ENCODE data around the gene ACR. TPM values are rescaled to one million over a fixed set of nuclear protein-coding genes. Genes with fewer than 3 reads are reported as not detected.

The ACR gene
- total RNA-seq, 4 donors from 2014 or later = not detected

- no peak for TF ChIP-seq POLR2AphosphoS5 (IDR thresholded peaks at IDR 0.05)
- TF ChIP-seq EP300 (IDR thresholded peaks at IDR 0.05) = no peak
- no peak for TF ChIP-seq POLR2A (IDR thresholded peaks at IDR 0.05)
- no peak for TF ChIP-seq CTCF (IDR thresholded peaks at IDR 0.05)
- no peak for DNase-seq (ENCODE audit: low spot score in 2 of 2)
- H3K4me3 ChIP-seq = no peak overlapping the region
- H3K4me1 ChIP-seq = peaks cover 18% of the 10 kb centered on the region
- no peaks in the 10 kb centered on the region for H3K9me3 ChIP-seq
- H3K36me3 ChIP-seq = no peaks in the 10 kb centered on the region
- no peak overlapping the region for H3K27ac ChIP-seq
- WGBS = 92% methylated on average over 38 of the region's 38 CpGs
- no peaks in the 10 kb centered on the region for H3K27me3 ChIP-seq
These were observed 27.1 kb upstream of the ACR start for GRCh38 chr22:50710886-50711285.

GRCh38 chr22:50711446-50712340 lies 26.3 kb upstream of the ACR start:
- no peak for DNase-seq (ENCODE audit: low spot score in 2 of 2)
- H3K27ac ChIP-seq = peak overlapping the region; percentile 54
- 73% methylated on average over 16 of the region's 16 CpGs for WGBS

GRCh38 chr22:50712341-50713007 lies 25.5 kb upstream of the ACR start:
- Histone ChIP-seq H3K9me3 (no peaks in the 10 kb centered on the region), H3K4me1 (peaks cover 18% of the 10 kb centered on the region), H3K27ac (peak overlapping the region; percentile 54), H3K27me3 (no peaks in the 10 kb centered on the region), H3K4me3 (no peak overlapping the region), H3K36me3 (no peaks in the 10 kb centered on the region)
- 76% methylated on average over 9 of the region's 9 CpGs for WGBS
- DNase-seq (ENCODE audit: low spot score in 2 of 2) = no peak
- TF ChIP-seq POLR2A (IDR thresholded peaks at IDR 0.05) (no peak), EP300 (IDR thresholded peaks at IDR 0.05) (no peak), POLR2AphosphoS5 (IDR thresholded peaks at IDR 0.05) (no peak), CTCF (IDR thresholded peaks at IDR 0.05) (no peak)

More at GRCh38 chr22:50711446-50712340, 26.3 kb upstream of the ACR start:
- no peaks in the 10 kb centered on the region for H3K9me3 ChIP-seq
- no peaks in the 10 kb centered on the region for H3K27me3 ChIP-seq
- TF ChIP-seq POLR2A (IDR thresholded peaks at IDR 0.05) (no peak), CTCF (IDR thresholded peaks at IDR 0.05) (no peak), EP300 (IDR thresholded peaks at IDR 0.05) (no peak), POLR2AphosphoS5 (IDR thresholded peaks at IDR 0.05) (no peak)
- no peaks in the 10 kb centered on the region for H3K36me3 ChIP-seq
- peaks cover 18% of the 10 kb centered on the region for H3K4me1 ChIP-seq
- H3K4me3 ChIP-seq = no peak overlapping the region

- no peak for TF ChIP-seq POLR2A (IDR thresholded peaks at IDR 0.05)
- no peak for TF ChIP-seq POLR2AphosphoS5 (IDR thresholded peaks at IDR 0.05)
- TF ChIP-seq EP300 (IDR thresholded peaks at IDR 0.05) = no peak
- no peak for TF ChIP-seq CTCF (IDR thresholded peaks at IDR 0.05)
- Histone ChIP-seq H3K4me3 (no peak overlapping the region), H3K27me3 (no peaks in the 10 kb centered on the region), H3K27ac (peak overlapping the region; percentile 54), H3K36me3 (no peaks in the 10 kb centered on the region), H3K9me3 (no peaks in the 10 kb centered on the region), H3K4me1 (peaks cover 18% of the 10 kb centered on the region)
- 71% methylated on average over 13 of the region's 13 CpGs for WGBS
- DNase-seq (ENCODE audit: low spot score in 2 of 2) = no peak
These were observed 25.0 kb upstream of the ACR start for GRCh38 chr22:50713008-50713385.

- 89% methylated on average over 5 of the region's 5 CpGs for WGBS
- no peak for DNase-seq (ENCODE audit: low spot score in 2 of 2)
These were observed 24.4 kb upstream of the ACR start for GRCh38 chr22:50713571-50714056.

More at GRCh38 chr22:50713571-50714056, 24.4 kb upstream of the ACR start:
- Histone ChIP-seq H3K27me3 (no peaks in the 10 kb centered on the region), H3K9me3 (no peaks in the 10 kb centered on the region), H3K27ac (no peak overlapping the region), H3K4me1 (peaks cover 18% of the 10 kb centered on the region), H3K36me3 (no peaks in the 10 kb centered on the region), H3K4me3 (no peak overlapping the region)
- TF ChIP-seq POLR2AphosphoS5 (IDR thresholded peaks at IDR 0.05) = peak in 1 of 3 donors; percentile 15
- no peak for TF ChIP-seq EP300 (IDR thresholded peaks at IDR 0.05)
